HL-60 (cell line): ENCODE results near the gene KIAA0232.

ENCODE experiments used
- TF ChIP-seq, protein P1 (sequence below): IDR thresholded peaks from one replicate; pipeline ENCODE4 v1.5.1; 2011; ENCODE audit warnings: low read length, control low read depth, inconsistent platforms; ENCODE audit not compliant: insufficient read depth
- TF ChIP-seq, protein P2 (sequence below): IDR thresholded peaks from 2 replicates; pipeline ENCODE4 v1.6.1; 2012; ENCODE audit warnings: low read depth; ENCODE audit not compliant: insufficient replicate concordance

DNA sequence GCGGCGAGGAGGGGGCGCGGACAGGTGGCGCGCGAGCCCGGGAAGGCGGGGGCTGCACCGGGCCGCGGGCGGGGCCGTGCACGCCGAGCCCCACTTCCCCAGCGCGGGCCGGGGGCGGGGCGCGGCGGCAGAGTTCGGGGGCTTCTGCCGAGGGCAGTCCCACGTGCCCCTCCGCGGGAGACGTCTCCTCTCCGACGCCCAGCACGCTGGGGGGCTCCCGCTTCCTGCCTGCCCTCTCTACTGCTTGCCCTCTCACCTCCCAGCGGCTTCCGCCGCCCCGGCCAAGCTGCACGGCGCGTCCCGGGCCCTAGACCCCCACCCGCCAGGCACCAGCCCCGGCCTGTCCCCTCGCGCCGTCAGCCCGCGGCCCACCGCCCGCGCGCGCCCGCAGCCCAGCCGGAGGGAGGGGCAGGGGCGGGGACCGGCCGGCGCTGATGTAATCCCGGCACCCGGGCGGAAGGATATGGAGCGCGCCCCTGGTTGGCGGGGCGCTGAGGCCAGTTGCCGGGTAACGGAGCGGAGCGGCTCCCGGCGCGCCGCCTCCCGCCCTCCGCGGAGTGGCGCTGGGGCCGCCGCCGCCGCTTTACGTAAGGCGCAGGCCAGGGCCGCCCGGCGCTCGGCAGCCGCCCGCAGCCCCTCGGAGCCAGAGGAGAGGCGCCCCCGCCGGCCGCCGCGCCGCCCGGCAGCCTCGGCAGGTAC is at the start of gene KIAA0232:
- TF ChIP-seq, protein P1, sequence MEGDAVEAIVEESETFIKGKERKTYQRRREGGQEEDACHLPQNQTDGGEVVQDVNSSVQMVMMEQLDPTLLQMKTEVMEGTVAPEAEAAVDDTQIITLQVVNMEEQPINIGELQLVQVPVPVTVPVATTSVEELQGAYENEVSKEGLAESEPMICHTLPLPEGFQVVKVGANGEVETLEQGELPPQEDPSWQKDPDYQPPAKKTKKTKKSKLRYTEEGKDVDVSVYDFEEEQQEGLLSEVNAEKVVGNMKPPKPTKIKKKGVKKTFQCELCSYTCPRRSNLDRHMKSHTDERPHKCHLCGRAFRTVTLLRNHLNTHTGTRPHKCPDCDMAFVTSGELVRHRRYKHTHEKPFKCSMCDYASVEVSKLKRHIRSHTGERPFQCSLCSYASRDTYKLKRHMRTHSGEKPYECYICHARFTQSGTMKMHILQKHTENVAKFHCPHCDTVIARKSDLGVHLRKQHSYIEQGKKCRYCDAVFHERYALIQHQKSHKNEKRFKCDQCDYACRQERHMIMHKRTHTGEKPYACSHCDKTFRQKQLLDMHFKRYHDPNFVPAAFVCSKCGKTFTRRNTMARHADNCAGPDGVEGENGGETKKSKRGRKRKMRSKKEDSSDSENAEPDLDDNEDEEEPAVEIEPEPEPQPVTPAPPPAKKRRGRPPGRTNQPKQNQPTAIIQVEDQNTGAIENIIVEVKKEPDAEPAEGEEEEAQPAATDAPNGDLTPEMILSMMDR = no peak
- TF ChIP-seq, protein P2, sequence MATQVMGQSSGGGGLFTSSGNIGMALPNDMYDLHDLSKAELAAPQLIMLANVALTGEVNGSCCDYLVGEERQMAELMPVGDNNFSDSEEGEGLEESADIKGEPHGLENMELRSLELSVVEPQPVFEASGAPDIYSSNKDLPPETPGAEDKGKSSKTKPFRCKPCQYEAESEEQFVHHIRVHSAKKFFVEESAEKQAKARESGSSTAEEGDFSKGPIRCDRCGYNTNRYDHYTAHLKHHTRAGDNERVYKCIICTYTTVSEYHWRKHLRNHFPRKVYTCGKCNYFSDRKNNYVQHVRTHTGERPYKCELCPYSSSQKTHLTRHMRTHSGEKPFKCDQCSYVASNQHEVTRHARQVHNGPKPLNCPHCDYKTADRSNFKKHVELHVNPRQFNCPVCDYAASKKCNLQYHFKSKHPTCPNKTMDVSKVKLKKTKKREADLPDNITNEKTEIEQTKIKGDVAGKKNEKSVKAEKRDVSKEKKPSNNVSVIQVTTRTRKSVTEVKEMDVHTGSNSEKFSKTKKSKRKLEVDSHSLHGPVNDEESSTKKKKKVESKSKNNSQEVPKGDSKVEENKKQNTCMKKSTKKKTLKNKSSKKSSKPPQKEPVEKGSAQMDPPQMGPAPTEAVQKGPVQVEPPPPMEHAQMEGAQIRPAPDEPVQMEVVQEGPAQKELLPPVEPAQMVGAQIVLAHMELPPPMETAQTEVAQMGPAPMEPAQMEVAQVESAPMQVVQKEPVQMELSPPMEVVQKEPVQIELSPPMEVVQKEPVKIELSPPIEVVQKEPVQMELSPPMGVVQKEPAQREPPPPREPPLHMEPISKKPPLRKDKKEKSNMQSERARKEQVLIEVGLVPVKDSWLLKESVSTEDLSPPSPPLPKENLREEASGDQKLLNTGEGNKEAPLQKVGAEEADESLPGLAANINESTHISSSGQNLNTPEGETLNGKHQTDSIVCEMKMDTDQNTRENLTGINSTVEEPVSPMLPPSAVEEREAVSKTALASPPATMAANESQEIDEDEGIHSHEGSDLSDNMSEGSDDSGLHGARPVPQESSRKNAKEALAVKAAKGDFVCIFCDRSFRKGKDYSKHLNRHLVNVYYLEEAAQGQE = no peak
